H9 (cell line): Measurements from ENCODE around the gene ADAT3. TPM values are rescaled to one million over a fixed set of nuclear protein-coding genes. Genes with fewer than 3 reads are reported as not detected.

ENCODE experiments used
- DNase-seq: peaks from one replicate; pipeline ENCODE4 v3.0.0-alpha.2; 2017
- H2AFZ ChIP-seq: one replicate; pipeline ENCODE4 v1.6.1; 2013; ENCODE audit warnings: mild to moderate bottlenecking, low read length, control low read depth, moderate library complexity
- H2AK5ac ChIP-seq: 2 replicates; pipeline ENCODE4 v1.6.1; 2013; ENCODE audit warnings: low read length, control low read depth, mixed read lengths; ENCODE audit not compliant: insufficient read length
- H2BK120ac ChIP-seq: one replicate; pipeline ENCODE4 v1.6.1; 2013; ENCODE audit warnings: low read depth, mild to moderate bottlenecking, low read length, control low read depth, inconsistent platforms; ENCODE audit not compliant: poor library complexity, severe bottlenecking
- H2BK12ac ChIP-seq: 2 replicates; pipeline ENCODE4 v1.6.1; 2013; ENCODE audit warnings: low read length, control low read depth, mixed read lengths, low read depth; ENCODE audit not compliant: insufficient read length
- H2BK15ac ChIP-seq: 2 replicates; pipeline ENCODE4 v1.6.1; 2013; ENCODE audit warnings: low read depth, low read length, control low read depth
- H2BK20ac ChIP-seq: one replicate; pipeline ENCODE4 v1.6.1; 2013; ENCODE audit warnings: low read depth, mild to moderate bottlenecking, low read length, control low read depth, inconsistent platforms; ENCODE audit not compliant: poor library complexity, severe bottlenecking
- H2BK5ac ChIP-seq: 2 replicates; pipeline ENCODE4 v1.6.1; 2013; ENCODE audit warnings: low read length, control low read depth, mixed read lengths; ENCODE audit not compliant: insufficient read length
- H3K14ac ChIP-seq: 2 replicates; pipeline ENCODE4 v1.6.1; 2013; ENCODE audit warnings: low read length, control low read depth; ENCODE audit not compliant: insufficient read depth
- H3K18ac ChIP-seq: 2 replicates; pipeline ENCODE4 v1.6.1; 2013; ENCODE audit warnings: low read depth, mild to moderate bottlenecking, mixed read lengths, low read length, control low read depth; ENCODE audit not compliant: insufficient read length
- H3K23ac ChIP-seq: 2 replicates; pipeline ENCODE4 v1.6.1; 2013; ENCODE audit warnings: low read length, control low read depth, mixed read lengths, low read depth; ENCODE audit not compliant: insufficient read length
- H3K23me2 ChIP-seq: 2 replicates; pipeline ENCODE4 v1.6.1; 2013; ENCODE audit warnings: low read depth, mild to moderate bottlenecking, mixed read lengths, low read length, control low read depth; ENCODE audit not compliant: insufficient read length, poor library complexity, severe bottlenecking
- H3K27ac ChIP-seq: 2 replicates; pipeline ENCODE4 v1.5.1; 2013; ENCODE audit warnings: low read length, control low read depth, mixed read lengths, low read depth; ENCODE audit not compliant: insufficient read length
- H3K27me3 ChIP-seq: 2 replicates; pipeline ENCODE4 v1.6.1; 2013; ENCODE audit warnings: low read length, control low read depth, inconsistent platforms; ENCODE audit not compliant: insufficient read depth
- H3K4ac ChIP-seq: 2 replicates; pipeline ENCODE4 v1.6.1; 2013; ENCODE audit warnings: low read depth, mild to moderate bottlenecking, control low read depth, inconsistent platforms, low read length, moderate library complexity
- H3K4me1 ChIP-seq: 2 replicates; pipeline ENCODE4 v1.6.1; 2013; ENCODE audit warnings: low read length, control low read depth, inconsistent platforms; ENCODE audit not compliant: insufficient read depth
- H3K4me2 ChIP-seq: 2 replicates; pipeline ENCODE4 v1.6.1; 2013; ENCODE audit warnings: low read length, control low read depth, mixed read lengths; ENCODE audit not compliant: insufficient read length, insufficient read depth
- H3K56ac ChIP-seq: 2 replicates; pipeline ENCODE4 v1.6.1; 2013; ENCODE audit warnings: low read depth, mild to moderate bottlenecking, mixed read lengths, low read length, control low read depth; ENCODE audit not compliant: insufficient read length
- H3K79me1 ChIP-seq: 2 replicates; pipeline ENCODE4 v1.6.1; 2013; ENCODE audit warnings: low read depth, mild to moderate bottlenecking, moderate library complexity, low read length, control low read depth, inconsistent platforms; ENCODE audit not compliant: insufficient read depth, poor library complexity, severe bottlenecking
- H3K79me2 ChIP-seq: 2 replicates; pipeline ENCODE4 v1.6.1; 2013; ENCODE audit warnings: low read length, control low read depth, inconsistent platforms; ENCODE audit not compliant: insufficient read depth
- H3K9ac ChIP-seq: 2 replicates; pipeline ENCODE4 v1.6.1; 2013; ENCODE audit warnings: low read length, control low read depth, mixed read lengths; ENCODE audit not compliant: insufficient read length; ENCODE audit errors: extremely low read depth
- H3K9me3 ChIP-seq: one replicate; pipeline ENCODE4 v1.6.1; 2013; ENCODE audit warnings: low read depth, low read length, inconsistent platforms; ENCODE audit not compliant: control insufficient read depth
- H3T11ph ChIP-seq: one replicate; pipeline ENCODE4 v1.6.1; 2013; ENCODE audit warnings: mild to moderate bottlenecking, low read length, control low read depth, inconsistent platforms
- H4K20me1 ChIP-seq: one replicate; pipeline ENCODE4 v1.6.1; 2013; ENCODE audit not compliant: control insufficient read depth, insufficient read length, insufficient read depth
- H4K5ac ChIP-seq: 2 replicates; pipeline ENCODE4 v1.6.1; 2013; ENCODE audit warnings: low read depth, mild to moderate bottlenecking, mixed read lengths, low read length, control low read depth; ENCODE audit not compliant: insufficient read length
- H4K8ac ChIP-seq: replicated peaks from 2 replicates; pipeline ENCODE4 v1.6.1; 2013; ENCODE audit warnings: low read length, control low read depth, mixed read lengths, low read depth; ENCODE audit not compliant: insufficient read length
- H4K91ac ChIP-seq: 2 replicates; pipeline ENCODE4 v1.6.1; 2013; ENCODE audit warnings: low read depth, mild to moderate bottlenecking, moderate library complexity, mixed read lengths, low read length, control low read depth; ENCODE audit not compliant: insufficient read length
- H3K27ac Mint-ChIP-seq, 3 experiments: 2 replicates in 2 of 3; 3 replicates in 1 of 3; pipeline ENCODE4 v1.8.0; 2020 to 2021; ENCODE audit warnings: mixed read lengths in 3 of 3, mild to moderate bottlenecking in 1 of 3, moderate library complexity in 1 of 3
- H3K27me3 Mint-ChIP-seq: 2 replicates; pipeline ENCODE4 v1.8.0; 2021; ENCODE audit warnings: low read depth, mild to moderate bottlenecking, moderate library complexity, mixed read lengths
- H3K36me3 Mint-ChIP-seq, 3 experiments: 2 replicates in 2 of 3; 3 replicates in 1 of 3; pipeline ENCODE4 v1.8.0; 2020 to 2021; ENCODE audit warnings: low read depth in 3 of 3, mixed read lengths in 3 of 3; ENCODE audit not compliant: insufficient read depth in 1 of 3
- H3K4me1 Mint-ChIP-seq, 2 experiments: 2 replicates each; pipeline ENCODE4 v1.8.0; 2020; ENCODE audit warnings: mixed read lengths in 2 of 2
- H3K4me3 Mint-ChIP-seq, 2 experiments: 2 replicates in 1 of 2; 3 replicates in 1 of 2; pipeline ENCODE4 v1.8.0; 2020 to 2021; ENCODE audit warnings: mild to moderate bottlenecking in 2 of 2, mixed read lengths in 2 of 2, moderate library complexity in 1 of 2
- H3K9me3 Mint-ChIP-seq, 2 experiments: 2 replicates in 1 of 2; 3 replicates in 1 of 2; pipeline ENCODE4 v1.8.0; 2020; ENCODE audit warnings: mild to moderate bottlenecking in 2 of 2, mixed read lengths in 2 of 2, moderate library complexity in 1 of 2
- CTCF ChIP-seq: fragments of 200-600 bp; sonication (generic); conservative IDR thresholded peaks from 3 replicates; pipeline ENCODE4 v1.8.0; 2021; ENCODE audit warnings: antibody characterized with exemption, mild to moderate bottlenecking
- WGBS: extraction: QIAGEN DNeasy Blood & Tissue Kit; methylation state at CpG from one replicate; pipeline ENCODE4 v1.1.7; 2013; ENCODE audit warnings: missing lambda C conversion rate, low lambda C conversion rate, mixed read lengths; ENCODE audit not compliant: insufficient read length; ENCODE audit errors: extremely low coverage; 5-methylcytosine and 5-hydroxymethylcytosine counted together
- total RNA-seq: library from RNA; stranded (reverse); gene quantifications from 2 replicates; pipeline ENCODE4 v1.2.1, GENCODE V29; 2021

The ADAT3 gene
- total RNA-seq, 1 experiment from 2014 or later, result 12.2 TPM

DNA sequence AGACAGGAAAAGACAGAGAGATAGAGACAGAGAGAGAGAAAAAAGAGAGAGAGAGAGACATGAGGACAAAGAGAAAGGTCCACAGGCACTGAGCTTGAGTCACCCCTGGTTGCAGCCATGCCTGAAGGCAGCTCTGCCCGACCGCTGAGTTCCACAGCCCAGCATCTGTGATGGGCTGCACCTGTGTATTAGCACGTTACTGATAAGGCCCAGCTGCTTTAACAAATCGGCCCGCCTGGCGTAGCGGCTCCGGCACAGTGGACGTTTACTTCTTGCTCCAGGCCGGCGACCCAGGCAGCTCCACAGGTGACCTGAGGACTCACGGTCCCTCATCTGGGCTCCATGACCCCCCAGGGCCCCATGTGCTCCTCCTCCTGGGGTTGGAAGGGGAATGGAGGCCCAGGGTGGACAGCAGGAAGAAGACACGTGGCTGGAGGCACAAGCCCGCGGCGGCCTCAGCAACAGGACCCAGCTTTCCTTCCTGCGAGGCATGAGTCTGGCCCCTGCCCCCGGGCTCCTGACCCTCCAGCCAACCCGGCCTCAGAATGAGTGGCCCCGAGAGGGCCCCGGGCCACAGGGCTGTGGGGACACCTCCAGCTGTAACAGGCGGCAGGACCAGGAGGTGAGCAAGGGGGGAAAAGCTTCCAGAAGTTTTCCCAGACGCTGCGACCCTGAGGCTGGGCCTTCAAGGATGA, 31.9 kb downstream of the ADAT3 start:
- Mint-ChIP-seq H3K36me3 (peaks cover 2 to 10% (median 6%) of the 10 kb centered on the region in 3 experiments), H3K27ac (no peak overlapping the region), H3K4me3 (no peak overlapping the region), H3K9me3 (peaks cover 8% of the 10 kb centered on the region in 2 experiments; a peak in 4 of 5 replicates), H3K27me3 (peaks cover 14% of the 10 kb centered on the region), H3K4me1 (peaks cover 5 to 9% of the 10 kb centered on the region in 2 experiments)
- Histone ChIP-seq H4K91ac (no peak overlapping the region), H2BK120ac (no peak overlapping the region), H3K79me2 (no peaks in the 10 kb centered on the region), H3K23ac (no peak overlapping the region), H2BK5ac (no peak overlapping the region), H3T11ph (no peak overlapping the region), H2AFZ (no peak overlapping the region), H3K79me1 (no peaks in the 10 kb centered on the region), H4K20me1 (no peaks in the 10 kb centered on the region), H3K9me3 (no peaks in the 10 kb centered on the region), H3K18ac (no peak overlapping the region), H3K56ac (no peak overlapping the region), H3K9ac (no peak overlapping the region), H3K27ac (no peak overlapping the region), H3K4ac (no peak overlapping the region), H3K4me2 (no peak overlapping the region), H2BK15ac (no peak overlapping the region), H2BK12ac (no peak overlapping the region), H2BK20ac (no peak overlapping the region), H3K23me2 (peaks cover under 1% of the 10 kb centered on the region), H4K5ac (no peak overlapping the region), H3K27me3 (no peaks in the 10 kb centered on the region), H2AK5ac (no peak overlapping the region), H4K8ac (no peak overlapping the region), H3K14ac (no peak overlapping the region), H3K4me1 (no peaks in the 10 kb centered on the region)
- no peak for TF ChIP-seq CTCF
- WGBS, result no CpG with 5 or more reads among the region's 24 CpGs
- no peak for DNase-seq
